HG03565 (cell line): ENCODE data around the gene MARCHF9.

Source experiments
- ATAC-seq: cut with Tn5 transposase; IDR thresholded peaks from one replicate; pipeline ENCODE4 v1.9.1; 2021; ENCODE audit warnings: mild to moderate bottlenecking, moderate library complexity; ENCODE audit not compliant: unreplicated experiment

MARCHF9 gene

DNA sequence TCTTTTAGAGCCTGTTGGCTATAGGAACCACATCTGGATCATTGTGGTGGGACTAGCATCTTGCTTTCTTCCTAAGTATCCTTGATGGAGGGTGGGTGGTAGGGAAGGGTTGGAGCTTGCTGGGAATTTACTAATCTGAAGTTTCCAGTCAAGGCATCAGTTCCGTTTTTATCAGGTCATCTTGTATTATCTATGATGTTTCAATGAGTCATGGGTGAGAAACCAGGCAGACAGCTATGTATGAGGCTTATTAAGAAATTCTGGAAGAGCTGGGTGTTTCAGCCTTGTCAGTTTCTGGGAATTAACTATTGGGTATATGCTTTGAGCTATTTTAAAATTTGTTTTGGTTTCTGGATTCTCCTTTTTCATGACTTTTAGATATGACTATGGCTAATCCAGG, 39.0 kb downstream of the MARCHF9 start:
- no peak for ATAC-seq

GRCh38 chr12:57795354-57795753, 40.5 kb downstream of the MARCHF9 start:
- ATAC-seq = no peak

GRCh38 chr12:57796996-57797395, 42.1 kb downstream of the MARCHF9 start:
- no peak for ATAC-seq

DNA sequence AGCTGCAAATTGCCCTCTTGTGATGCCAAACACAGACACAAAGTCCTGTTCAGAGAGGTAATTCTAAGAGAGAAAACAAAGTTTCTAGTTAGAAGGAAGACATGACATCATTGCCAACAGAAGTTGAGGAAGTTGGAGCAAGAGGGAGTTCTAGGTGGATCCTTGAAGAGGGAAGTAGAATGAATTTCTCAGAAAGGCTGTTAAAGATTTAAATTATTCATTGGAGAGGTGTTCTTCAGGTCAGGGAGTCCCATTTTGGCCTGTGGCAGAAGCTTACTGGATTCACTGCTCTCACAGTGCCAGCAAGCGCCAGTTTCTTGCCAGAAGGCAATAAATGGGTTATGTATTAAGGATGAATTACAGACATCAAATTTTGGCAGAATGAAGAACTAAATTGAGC, 43.0 kb downstream of the MARCHF9 start:
- ATAC-seq = no peak

DNA sequence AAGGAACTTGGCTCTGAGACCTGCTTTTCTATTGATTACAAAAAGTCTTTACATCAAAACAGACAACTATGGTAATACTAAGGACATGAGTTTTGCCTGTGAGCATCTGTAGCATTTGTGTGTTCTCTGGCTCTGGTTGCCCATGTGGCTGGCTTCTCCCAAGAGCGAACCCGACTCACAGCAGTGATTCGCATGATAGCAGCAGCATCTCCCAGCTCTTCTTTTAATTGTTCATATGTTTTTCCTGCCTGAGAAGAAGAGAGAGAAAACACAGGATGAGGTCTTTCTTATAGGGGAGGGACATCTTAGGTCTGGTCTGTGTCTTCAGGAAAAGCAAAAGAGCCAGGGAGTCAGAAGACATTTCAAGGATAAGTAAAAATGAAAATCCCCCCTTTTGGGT, 46.1 kb downstream of the MARCHF9 start:
- no peak for ATAC-seq

- no peak for ATAC-seq
These were observed 47.7 kb downstream of the MARCHF9 start for GRCh38 chr12:57802607-57803006.

DNA sequence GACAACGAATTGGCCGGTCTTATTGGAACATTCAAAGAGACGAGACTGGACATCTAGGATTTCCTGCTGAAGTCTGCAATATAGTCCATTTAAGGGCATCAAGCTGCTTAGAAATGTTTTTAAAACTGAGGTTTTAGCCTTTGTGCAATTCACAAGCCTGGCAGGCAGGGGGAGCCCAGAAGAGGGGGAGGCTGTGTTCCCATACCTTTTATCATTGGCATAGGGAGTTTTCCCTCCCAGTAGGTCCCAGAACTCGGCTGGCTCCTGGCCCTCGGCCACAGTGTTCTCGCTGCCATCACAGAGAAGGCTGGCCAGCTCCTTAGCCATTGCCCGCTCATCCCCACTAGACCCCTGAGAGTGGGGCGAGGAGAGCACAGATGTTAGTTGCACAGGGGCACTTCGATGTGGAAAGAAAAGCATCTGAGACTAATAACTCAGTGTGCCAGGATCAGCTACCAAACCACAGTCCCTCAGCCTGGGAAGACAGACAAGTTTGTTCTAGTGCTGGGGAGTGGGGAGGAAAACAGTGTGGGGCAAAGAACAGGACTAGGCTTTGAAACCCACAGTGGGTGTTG, 48.5 kb downstream of the MARCHF9 start:
- no peak for ATAC-seq

- ATAC-seq = no peak
These were observed 51.8 kb downstream of the MARCHF9 start for GRCh38 chr12:57806677-57807076.

DNA sequence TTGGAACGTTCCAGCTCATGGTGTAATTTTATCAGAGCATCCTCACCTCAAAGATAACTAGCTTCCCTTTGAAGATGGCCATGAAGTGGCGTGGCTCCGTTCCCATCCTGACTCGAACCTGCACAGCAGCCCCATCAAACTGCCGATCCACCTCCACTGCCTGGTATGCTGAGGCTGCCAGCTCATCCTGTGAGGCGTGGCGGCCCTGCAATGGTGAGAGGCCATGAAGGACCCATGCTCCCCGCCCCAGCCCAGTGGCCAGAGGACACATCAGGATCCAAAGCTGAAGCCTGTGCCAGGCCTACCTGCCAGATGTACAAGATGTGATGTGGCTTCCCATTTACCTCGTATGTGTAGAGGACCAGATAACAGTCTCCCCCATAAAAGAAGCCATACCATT, 52.4 kb downstream of the MARCHF9 start:
- no peak for ATAC-seq

DNA sequence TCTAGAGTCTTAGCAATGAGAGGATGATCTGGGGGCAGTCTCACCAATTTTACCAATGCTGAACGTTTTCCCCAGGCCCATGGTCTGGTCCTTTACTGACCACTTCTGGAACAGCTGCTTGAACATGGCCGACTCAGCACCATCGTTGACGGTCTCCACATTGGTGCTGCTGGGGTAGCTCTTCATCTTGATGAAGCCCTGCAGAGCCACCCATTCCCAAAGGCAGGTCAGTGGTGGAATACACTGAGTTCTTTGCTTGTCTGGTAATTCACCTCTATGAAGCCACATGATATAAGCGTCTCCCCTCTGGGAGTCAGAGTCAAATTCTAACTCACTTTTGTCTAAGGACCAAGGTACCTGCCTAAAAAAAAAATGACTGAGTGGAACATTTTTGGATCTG, 53.4 kb downstream of the MARCHF9 start:
- no peak for ATAC-seq

GRCh38 chr12:57809425-57809824, 54.5 kb downstream of the MARCHF9 start:
- ATAC-seq = no peak
